Cerebellar cortex (tissue), 1 donor: ENCODE results near the gene ELMOD3.
A peak's percentile ranks its signal among the peaks of the same experiment; 100 is the strongest.
"Not testable (repeated sequence)": the region's sequence is repeated elsewhere in the genome, so short reads cannot be mapped to it uniquely, and the experiment has no call there.

Experiments
- DNase-seq: peaks from one replicate; pipeline ENCODE4 v3.0.0-alpha.2; 2015; ENCODE audit warnings: low spot score

Gene ELMOD3

DNA sequence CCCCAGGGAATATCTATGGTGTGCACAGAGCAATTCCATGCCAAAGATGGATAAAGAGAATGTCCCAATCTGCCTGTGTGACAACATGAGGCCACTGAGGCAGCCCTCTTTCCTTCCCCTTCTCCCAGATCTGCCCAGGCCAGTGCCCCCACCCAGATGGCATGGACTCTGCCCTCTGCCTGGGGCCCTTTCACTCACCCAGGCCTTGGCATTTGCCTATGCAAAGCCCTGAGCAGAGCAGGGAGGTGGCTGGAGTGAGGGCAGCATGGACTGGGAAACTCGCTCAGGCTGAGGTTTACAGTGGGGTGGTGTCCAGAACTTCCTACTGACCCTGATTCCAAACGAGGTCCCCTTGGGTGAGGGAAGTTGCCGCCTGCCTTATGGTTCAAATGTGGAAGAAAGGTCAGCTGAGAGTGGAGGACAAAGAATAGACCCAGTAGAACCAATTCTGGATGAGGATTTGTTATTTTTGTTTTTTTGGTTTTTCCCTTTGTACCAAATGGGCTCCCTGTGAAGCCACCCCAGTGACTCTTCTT, 72.8 kb downstream of the ELMOD3 start:
- DNase-seq: no peak

DNA sequence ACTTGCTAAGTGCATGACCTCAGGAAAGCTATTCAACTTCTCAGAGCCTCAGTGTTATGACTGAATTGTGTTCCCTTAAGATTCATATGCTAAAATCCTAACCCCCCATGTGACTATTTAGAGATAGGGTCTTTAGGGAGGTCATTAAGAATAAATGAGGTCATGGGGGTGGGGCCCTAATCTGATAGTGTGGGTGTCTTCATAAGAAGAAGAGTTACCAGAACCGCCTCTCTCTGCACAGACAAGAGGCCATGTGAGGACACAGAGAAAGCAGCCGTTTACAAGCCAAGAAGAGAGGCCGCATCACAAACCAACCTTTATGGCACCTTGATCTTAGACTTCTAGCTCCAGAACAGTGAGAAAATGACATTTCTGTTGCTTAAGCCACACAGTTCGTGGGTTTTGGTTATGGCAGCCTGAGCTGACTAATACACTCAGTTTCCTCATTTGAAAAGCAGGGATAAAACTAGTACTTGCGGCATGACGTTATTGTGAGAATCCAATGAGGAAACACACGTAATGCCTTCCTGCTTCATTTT, 73.8 kb downstream of the ELMOD3 start:
- peak; percentile 21 for DNase-seq

DNA sequence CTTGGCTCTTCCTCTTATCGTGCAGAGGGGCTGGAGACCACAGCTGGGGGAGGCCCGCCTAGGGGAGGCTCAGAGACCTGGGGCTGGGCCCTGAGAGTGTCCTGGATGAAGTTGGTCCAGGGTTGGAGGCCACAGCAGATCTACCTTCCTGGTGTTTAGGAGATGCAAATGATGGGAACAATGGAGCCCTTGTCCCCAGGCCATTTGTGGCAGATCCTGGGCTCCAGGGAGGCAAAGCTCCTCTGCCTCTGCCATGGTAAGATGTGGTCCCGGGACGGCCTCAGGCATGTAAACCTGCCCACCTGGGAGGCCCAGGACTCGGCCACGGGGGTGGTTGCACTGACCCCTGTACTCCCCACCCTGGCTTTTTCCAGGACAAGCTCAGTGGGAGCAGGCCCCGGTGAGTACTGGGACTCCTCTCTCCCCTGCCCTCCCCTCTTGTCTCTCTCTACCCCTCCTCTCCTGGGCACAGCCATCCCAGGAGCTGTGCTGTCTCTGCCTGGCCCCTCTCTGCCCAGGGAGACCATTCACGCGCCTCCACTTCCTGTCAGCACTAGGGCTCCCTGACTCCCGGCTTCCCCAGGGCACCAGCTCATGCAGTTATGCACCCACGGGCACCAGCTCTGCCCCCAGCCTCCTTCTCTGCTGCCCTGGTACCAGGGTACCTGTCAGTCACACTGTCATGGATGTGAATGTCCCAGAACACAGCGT, 74.8 kb downstream of the ELMOD3 start:
- no peak for DNase-seq

DNA sequence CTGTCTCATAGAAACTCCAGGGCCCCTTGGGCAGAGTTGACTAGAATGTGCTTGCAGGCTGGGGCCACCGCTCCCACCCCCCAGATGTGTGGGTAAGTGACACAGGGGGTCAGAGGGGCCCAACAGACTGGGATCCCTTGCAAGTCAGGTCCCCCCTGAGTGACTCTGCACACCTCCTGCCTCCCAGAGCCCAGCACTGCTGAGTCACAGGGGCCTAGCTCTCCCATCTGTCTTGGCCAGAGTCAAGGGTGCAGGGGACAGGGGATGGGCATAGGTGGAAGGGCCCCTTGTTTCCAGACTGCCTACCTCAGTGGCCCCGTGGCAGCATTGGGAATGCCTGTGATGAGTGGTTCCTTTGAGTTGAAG, 75.3 kb downstream of the ELMOD3 start:
- DNase-seq: no peak

DNA sequence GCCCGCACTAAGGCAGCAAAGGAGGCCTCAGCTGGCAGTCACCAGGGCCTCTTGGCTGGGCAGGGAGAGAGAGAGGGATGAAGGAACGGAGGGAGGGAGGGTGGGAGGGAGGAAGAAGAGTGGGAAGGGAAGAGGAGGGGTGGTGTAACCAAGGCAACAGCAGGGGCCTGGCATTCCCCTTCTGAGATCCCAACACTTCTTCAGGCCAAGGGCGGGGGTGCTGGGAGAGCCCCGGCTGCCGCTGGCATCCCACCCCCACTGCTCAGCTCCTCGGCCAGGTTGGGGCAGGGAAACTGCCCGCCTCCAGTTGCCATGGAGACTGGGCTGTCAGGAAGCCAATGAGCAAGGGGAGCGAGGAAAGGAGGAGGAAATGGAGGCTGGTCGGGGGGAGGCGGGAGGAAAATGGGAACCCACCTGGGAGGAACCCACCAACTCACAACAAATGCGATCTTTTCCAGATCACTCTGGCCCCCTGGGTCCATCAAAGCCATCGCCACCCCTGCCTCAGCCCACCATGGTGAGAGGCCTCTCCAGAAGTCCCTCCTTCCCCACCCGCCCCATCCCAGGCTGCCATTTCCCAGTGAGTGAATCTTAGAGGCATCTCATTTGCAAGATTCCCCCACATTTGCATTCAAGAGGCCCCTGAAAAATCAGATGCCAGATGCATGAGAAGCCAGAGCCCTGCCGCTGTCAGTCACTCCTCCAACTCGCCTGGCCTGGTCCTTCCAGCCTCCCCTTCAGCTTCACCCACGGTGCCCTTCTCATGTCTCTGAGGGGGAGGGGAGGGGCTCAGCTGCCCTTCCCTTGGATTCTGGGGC, 76.4 kb downstream of the ELMOD3 start:
- DNase-seq: peak; percentile 96

DNA sequence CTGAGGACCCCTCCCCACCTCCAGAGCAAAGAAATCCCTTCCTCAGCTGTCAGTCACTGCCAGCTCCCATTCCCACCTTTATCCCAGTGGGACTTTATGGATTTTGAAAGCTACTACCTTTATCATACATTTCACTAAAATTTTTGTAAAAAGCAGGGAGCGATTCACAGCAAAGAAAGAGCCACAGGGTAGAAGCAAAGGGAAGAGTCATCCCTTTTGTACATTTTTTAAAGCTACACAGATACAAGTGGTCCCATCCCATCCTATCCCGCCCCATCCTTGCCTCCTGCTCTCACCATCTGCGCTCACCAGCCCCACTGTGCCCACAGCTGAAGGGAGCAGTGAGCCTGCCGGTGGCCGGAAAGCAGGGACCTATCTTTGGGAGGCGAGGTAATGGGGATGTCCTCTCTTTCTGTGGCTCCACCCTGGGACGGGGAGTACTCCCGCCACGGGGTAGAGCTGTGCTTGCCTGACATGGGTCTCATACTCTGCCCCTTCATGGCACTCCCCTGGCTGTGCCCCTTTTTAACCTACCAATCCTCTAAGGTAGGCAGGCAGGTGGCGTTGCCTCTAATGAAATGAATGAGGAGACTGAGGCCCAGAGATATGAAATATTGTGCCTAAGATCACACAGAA, 77.1 kb downstream of the ELMOD3 start:
- DNase-seq: peak; percentile 82

DNA sequence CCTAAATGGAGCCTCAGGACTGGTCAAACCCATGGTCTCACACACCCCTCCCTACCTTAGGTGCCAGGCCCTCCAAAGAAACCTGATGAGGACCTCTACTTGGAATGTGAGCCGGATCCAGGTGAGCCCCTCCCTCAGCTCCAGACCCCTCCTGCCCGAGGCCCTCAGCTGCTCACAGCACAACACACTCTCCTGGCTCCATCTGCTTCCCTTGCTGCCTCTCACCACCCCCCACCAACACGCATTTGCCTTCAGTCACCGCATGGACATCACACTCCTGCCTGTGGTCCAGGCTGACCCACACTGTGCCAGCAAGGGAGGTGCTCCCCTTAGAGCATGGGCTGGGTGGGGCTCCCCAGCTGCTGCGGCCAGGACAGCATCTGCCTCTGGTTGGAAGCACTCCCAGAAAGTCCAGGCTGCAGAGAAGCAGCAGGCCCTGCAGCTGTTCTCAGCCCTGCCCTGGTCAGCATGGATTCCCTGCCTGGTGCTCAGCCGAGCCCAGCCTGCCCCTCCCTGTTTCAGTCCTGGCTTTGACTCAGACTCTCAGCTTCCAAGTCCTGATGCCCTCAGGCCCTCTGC, 79.0 kb downstream of the ELMOD3 start:
- DNase-seq: peak; percentile 69

DNA sequence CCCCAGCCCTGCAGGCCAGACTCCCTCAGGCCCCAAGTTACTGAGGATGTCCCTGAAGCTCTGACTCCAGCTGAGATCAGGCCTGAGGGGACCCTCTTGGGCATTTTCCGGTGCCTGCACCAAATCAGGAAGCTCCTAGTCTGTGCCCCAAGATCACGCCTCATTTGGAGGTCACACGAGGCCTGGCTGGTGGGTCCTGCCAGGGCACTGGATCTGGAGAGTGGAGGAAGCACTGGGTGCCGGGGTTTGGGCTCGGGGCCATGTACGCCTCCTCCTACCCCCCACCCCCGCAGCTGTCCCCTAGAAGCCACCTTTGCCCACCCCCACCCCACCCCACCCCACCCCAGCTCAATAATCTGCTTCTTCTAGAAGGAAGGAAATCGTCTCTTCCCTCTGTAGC, 80.1 kb downstream of the ELMOD3 start:
- DNase-seq: no peak

DNA sequence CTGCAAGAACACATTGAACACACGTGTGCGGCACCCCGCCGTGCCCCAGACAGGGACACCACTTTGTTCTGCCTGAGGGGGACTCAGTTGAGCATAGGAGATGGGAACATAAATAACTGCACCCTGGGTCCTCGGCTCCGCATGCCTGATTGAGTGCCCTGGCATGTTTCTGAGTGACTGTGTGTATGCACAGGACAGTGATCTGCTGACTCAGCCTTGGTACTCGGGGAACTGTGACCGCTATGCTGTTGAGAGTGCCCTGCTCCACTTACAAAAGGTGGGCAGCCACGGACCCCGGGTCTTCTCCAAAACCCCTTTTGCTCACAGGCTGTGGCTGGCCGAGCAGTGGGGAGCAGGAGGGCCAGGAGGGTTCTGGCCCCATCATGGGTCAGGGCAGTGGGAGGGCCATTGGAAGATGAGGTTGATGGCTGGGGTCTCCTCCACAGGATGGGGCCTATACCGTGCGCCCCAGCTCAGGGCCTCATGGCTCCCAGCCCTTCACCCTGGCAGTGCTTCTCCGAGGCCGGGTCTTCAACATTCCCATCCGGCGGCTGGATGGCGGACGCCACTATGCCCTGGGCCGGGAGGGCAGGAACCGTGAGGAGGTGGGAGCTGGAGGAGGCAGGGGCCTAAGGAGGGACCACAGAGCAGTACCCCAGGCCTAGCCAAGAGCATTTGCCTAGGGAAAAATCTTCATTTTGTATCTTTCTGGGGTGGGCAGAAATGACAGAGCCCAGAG, 80.8 kb downstream of the ELMOD3 start:
- no peak for DNase-seq

DNA sequence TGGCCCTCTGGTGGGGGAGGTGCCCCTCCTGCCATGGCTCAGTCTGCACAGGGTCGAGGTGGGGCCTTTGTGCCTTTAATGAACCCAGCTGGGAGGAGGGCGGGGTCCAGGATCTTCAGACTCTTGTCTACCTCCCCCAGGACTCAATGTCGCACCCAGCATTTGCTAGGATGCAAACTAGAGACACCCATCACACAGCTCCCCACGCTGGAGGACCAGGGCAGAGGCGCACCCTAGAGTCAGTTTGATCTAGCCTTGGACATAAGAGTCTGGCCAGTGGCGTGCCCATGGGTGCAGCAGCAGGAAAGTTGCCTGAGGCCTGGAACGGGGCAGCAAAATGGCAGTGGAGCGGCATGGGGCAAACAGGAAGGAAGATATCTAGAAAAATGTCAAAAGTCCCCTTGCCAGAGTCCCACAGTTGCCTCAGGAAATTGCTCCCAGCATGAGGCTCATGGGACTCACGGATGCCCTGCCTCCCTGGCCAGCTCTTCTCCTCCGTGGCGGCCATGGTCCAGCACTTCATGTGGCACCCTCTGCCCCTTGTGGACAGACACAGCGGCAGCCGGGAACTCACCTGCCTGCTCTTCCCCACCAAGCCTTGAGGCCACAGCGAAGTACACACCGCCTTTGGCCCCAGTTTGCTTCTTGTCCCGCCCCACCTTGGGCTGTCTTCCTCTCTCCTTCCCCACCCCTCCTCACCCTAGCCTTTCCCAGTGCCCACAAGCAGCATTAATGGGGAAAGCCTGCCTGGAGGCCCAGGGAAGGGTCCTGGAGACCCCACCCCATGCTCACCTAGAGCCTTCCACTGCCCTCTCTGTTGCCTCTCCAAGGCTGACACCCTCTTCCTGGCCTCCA, 81.6 kb downstream of the ELMOD3 start:
- peak; percentile 25 for DNase-seq

DNA sequence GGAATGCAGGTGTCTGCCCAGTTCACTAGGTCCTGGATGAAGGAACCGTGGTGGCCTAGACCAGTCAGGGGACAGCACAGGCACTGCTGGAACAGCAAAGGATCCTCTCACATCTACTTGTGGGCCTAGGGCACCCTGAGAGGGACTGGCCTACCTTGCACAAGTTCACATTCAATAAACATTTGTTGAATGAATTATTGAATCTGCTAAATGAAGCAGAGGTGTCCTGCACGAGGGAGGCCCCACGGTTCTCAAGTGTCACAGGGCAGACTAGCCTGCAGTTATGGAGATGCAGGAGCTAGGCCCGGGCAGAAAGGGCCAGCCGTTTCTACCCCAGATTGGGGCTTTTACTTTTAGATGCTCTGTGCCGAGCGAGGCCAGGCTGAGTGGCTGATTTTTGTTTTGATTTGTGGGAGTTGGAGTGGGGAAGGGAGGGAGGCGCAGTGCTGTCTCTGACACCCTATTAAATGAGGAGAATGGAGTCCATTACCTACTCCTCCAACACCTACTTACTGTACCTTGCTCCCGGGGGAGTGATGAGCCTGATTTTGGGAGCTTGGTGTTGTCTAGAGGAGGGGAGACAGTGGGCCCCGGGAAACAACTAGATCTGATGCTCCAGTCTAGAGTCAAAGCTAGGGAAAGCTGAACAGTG, 82.4 kb downstream of the ELMOD3 start:
- peak; percentile 43 for DNase-seq

DNA sequence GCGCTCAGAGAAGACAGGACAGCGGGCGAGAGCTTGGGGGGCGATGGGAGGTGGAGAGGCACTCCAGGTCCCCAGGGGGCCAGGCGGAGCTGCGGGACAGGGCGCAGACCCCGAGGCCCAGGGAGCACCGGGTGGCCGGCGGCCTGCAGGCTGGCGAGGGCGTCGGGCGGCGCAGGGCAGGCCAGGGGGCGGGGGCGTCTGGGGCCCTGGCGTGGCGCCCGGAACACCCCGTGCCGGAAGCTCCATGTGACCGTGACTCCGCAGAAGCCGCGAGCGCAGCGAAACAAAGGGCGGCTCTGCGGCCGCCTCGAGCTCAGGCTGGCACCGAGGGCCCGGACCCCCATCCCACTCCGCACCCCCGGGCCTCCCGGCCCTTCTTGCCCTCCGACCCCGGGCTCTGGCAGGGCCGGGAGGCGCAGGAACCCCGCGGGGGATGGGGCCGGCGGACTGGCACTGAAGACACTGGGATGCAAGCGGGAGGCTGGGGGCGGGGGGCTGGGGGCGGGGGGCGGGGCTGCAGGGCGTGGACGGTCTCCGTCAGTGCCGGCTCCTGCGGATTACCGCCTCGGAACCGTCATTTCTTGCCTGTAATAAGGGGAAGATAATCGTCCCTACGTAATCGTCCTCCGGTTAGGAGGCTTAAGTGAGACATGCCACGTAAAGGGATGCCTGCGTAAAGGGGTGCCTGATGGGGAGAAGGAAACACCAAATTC, 83.1 kb downstream of the ELMOD3 start:
- peak; percentile 51 for DNase-seq

DNA sequence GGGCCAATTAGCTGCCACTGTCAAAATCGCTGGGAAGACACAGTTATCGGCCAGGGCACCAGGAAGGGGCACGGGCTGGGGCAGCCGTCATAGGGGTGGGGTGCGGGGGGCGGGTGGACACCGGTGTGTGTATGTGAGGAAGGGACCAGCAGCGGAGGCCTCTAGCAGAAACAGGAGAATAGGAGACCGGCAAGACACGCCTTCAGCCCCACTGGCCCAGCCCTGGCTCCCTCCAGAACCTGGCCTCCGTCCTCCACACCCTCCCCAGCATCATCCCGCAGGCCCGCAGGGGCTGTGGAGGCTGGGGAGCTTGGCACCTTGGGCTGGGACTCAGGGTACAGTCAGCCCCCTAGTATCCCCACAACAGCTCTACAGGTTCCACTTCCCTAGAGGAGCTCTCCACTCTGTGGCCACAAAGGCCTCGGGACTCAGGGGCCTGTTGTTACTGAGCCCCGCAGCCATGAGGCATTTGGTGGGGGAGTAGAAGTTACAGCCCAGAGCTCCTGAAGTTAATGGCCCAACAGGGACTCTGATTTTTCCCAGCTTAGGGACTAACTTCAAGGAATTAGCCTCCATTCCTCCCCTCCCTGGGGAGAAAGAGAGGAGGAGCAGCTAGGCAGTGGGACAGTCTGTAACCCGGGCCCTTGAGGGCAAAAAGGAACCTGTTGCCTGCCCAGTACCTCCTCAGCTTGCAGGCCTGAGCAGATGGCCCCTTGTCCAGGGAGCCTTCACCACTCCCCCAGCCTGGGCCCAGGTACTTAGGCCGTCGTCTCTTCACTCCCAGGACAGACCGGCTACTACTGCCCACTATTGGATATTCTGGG, 83.8 kb downstream of the ELMOD3 start:
- peak; percentile 42 for DNase-seq

DNA sequence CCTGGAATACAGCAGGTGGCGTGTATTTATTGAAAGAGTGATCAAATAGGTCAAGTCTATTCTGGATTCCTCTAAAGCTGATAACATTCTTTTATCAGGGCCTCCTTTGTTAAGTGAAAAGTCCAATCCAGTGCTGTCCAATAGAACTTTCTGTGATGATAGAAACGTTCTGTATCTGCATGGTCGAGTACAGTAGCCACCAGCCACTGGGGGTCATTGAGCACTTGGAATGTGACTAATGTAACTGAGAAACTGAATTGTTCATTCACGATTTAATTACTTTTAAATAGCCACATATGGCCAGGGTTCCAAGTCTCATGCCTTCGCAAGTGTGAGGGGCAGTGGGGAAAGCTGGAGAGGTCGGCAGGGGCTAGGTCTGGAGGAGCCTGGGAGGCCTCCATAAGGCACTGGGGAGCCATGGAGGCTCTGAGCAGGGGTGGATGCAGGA, 84.5 kb downstream of the ELMOD3 start:
- DNase-seq: no peak

DNA sequence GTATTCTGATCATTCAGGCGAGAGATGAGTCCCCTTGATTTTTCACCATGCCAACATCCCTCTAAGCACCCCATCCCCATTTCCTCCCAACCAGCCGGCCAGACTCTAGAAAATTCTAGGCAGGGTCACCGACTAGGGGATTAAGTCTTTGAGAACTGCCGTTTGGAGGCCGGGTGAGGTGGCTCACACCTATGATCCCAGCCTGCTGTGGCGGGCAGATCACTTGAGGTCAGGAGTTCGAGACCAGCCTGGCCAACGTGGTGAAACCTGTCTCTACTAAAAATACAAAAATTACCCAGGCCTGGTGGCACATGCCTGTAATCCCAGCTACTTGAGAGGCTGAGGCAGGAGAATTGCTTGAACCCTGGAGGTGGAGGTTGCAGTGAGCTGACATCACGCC, 85.0 kb downstream of the ELMOD3 start:
- not testable (repeated sequence) for DNase-seq

DNA sequence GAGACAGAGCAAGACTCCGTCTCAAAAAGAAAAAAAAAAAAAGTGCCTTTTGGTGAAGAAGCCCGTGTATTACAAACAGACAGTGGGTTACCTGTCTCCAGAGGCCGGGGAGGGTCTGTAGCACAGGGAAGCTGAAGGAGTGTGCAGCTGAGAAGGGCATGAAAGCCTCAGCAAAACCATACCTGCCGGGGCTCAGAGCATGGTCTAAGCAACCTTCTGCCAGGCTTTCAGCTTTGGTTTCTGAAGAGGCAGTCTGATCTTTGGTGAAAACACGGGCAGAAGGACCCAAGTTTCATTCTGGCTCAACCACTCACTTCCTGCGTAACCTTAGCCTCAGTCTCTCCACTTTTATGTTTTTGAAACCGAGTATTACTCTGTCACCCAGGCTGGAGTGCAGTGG, 85.4 kb downstream of the ELMOD3 start:
- no peak for DNase-seq

DNA sequence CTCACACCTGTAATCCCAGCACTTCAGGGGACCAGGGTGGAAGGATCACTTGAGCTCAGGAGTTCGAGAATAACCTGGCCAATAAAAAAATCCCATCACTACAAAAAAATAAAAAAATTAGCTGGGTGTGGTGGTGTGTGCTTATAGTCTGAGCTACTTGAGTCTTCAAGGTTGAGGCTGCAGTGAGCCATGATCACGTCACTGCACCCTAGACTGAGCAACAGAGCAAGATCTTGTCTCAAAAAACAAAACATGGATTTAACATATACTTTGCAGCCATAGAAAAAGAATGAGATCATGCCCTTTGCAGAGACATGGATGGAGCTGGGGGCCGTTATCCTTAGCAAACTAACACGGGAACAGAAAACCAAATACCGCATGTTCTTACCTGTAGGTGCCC, 86.2 kb downstream of the ELMOD3 start:
- no peak for DNase-seq
